ENCODE data around the gene DPP3. TPM values are rescaled to one million over a fixed set of nuclear protein-coding genes. Genes with fewer than 3 reads are reported as not detected.
"Not testable (repeated sequence)": the region's sequence is repeated elsewhere in the genome, so short reads cannot be mapped to it uniquely, and the experiment has no call there.

Gene DPP3, protein sequence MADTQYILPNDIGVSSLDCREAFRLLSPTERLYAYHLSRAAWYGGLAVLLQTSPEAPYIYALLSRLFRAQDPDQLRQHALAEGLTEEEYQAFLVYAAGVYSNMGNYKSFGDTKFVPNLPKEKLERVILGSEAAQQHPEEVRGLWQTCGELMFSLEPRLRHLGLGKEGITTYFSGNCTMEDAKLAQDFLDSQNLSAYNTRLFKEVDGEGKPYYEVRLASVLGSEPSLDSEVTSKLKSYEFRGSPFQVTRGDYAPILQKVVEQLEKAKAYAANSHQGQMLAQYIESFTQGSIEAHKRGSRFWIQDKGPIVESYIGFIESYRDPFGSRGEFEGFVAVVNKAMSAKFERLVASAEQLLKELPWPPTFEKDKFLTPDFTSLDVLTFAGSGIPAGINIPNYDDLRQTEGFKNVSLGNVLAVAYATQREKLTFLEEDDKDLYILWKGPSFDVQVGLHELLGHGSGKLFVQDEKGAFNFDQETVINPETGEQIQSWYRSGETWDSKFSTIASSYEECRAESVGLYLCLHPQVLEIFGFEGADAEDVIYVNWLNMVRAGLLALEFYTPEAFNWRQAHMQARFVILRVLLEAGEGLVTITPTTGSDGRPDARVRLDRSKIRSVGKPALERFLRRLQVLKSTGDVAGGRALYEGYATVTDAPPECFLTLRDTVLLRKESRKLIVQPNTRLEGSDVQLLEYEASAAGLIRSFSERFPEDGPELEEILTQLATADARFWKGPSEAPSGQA
- 49.5 and 85.2 TPM in 2 replicates for polyA plus RNA-seq (2011; rRNA removed)
- polyA minus RNA-seq (2011; rRNA and poly(A)+ RNA removed), result 41.9 and 55.1 TPM in 2 replicates

DNA sequence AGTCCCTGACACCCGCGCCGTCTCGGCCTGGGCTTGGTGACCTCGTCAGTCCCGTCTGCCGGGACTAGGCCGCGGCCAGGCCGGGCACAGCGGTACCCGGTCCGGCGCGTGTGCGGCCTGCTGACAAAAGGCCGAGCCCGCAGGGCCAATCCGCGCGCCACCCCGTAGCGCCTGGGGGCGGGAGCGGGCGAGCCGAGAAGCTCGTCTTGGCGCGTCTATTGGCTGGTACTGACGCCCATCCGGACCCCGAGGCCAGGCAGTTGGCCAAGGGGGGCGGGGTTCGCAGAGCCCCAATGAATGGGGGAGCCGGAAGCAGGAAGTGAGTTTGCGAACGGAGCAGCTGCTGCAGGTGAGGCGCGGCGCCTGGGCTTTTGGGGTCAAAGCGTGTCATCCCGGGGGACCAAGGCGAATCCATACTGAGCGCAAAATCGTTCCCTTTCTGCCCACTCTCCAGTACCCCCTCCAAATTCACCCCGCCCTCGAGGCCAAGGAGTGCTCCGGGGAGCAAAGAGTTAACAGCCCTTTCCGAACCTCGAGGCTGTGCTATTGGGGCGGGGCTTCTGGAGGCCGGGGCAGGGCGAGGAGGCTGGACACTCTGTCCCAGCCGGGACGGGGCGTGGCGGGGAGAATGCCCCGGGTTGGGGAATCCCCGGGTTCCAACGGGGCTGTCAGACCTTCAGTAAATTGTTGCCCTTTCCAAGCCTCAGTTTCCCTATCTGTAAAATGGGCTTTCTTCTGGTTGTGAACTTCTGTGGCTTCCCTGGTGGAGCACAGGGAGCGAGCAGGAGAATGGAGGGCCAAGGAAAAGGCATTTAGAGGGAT lies at the start of gene DPP3:
Gene DPP3, plus strand, starts transcription at position 318 of the 822 bp plus-strand sequence. CDS start 1,767 bp downstream, outside the sequence.
- POLR2A ChIA-PET, result interaction anchor here (0.6 to 0.7 kb wide), 2 partner anchors 14 to 59 kb away, joined by 3 to 7 read pairs; partner anchors contain the start of gene PELI3
- TF ChIP-seq, protein P1, sequence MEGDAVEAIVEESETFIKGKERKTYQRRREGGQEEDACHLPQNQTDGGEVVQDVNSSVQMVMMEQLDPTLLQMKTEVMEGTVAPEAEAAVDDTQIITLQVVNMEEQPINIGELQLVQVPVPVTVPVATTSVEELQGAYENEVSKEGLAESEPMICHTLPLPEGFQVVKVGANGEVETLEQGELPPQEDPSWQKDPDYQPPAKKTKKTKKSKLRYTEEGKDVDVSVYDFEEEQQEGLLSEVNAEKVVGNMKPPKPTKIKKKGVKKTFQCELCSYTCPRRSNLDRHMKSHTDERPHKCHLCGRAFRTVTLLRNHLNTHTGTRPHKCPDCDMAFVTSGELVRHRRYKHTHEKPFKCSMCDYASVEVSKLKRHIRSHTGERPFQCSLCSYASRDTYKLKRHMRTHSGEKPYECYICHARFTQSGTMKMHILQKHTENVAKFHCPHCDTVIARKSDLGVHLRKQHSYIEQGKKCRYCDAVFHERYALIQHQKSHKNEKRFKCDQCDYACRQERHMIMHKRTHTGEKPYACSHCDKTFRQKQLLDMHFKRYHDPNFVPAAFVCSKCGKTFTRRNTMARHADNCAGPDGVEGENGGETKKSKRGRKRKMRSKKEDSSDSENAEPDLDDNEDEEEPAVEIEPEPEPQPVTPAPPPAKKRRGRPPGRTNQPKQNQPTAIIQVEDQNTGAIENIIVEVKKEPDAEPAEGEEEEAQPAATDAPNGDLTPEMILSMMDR (IDR thresholded peaks at IDR 0.05; ENCODE audit: insufficient read depth, low read depth, low read length), result no peak

DNA sequence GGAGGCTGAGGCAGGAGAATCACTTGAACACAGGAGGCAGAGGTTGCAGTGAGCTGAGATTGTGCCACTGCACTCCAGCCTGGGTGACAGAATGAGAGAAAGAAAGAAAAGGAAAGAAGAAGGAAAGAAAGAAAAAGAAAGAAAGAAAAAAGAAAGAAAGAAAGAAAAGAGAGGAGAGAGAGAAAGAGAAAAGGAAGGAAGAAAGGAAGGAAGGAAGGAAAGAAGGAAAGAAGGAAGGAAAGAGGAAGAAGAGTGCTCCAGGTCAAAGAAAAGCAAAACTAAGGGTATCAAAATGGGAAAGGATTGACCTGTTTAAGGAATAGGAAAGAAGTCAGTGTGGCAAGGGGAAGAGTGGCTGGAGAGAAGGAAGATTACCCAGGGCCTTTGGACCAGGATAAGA lies 48.9 kb upstream of the DPP3 start:
- POLR2A ChIA-PET; H3K4me3 ChIP-seq (ENCODE audit: low read depth, low read length); DNase-seq (ENCODE audit: low read depth); H3K27me3 ChIP-seq (ENCODE audit: control insufficient read depth, insufficient read depth, low read length); H3K36me3 ChIP-seq (ENCODE audit: control insufficient read depth, insufficient read depth, low read length): not testable (repeated sequence)
- CTCF ChIA-PET, result interaction anchor here (0.7 to 22.5 kb wide), 8 partner anchors 8 to 246 kb away, joined by 3 to 400 read pairs (median 5); partner anchors contain the start of genes MRPL11, NPAS4 and RBM4B

More for the DNA sequence above, at the start of gene DPP3:
- Histone ChIP-seq H3K27me3 (ENCODE audit: control insufficient read depth, insufficient read depth, low read length) (no peaks in the 10 kb centered on the region), H3K36me3 (ENCODE audit: control insufficient read depth, insufficient read depth, low read length) (peaks cover 1% of the 10 kb centered on the region), H3K4me3 (ENCODE audit: low read depth, low read length) (peak within 1 kb of the TSS; percentile 69)
- DNase-seq (ENCODE audit: low read depth), result peak; percentile 77
- CTCF ChIA-PET, result interaction anchor here (0.6 to 2.8 kb wide), 8 partner anchors 10 to 198 kb away, joined by 3 to 18 read pairs (median 4); partner anchors contain the start of genes PELI3 and RBM4B

DNA sequence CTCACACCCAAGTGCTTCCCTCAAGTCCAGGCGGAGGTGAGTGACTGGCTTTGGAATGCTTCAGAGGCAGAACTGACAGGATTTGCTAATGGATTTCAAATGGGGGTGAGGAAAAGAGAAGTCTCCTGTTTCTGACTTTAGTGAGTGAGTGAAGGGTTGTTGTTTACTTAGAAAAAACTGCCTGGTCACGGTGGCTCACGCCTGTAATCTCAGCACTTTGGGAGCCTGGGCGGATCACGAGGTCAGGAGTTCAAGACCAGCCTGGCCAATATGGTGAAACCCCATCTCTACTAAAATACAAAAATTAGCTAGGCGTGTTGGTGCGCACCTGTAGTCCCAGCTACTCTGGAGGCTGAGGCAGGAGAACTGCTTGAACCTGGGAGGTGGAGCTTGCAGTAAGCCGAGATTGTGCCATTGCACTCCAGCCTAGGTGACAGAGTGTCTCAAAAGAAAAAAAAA lies 48.3 kb upstream of the DPP3 start:
- POLR2A ChIA-PET; H3K4me3 ChIP-seq (ENCODE audit: low read depth, low read length); H3K36me3 ChIP-seq (ENCODE audit: control insufficient read depth, insufficient read depth, low read length); H3K27me3 ChIP-seq (ENCODE audit: control insufficient read depth, insufficient read depth, low read length); DNase-seq (ENCODE audit: low read depth): not testable (repeated sequence)
- CTCF ChIA-PET, result interaction anchor here (0.9 to 22.5 kb wide), 3 partner anchors 14 to 34 kb away, joined by 3 to 400 read pairs (median 4); no protein-coding TSS in a partner anchor

DNA sequence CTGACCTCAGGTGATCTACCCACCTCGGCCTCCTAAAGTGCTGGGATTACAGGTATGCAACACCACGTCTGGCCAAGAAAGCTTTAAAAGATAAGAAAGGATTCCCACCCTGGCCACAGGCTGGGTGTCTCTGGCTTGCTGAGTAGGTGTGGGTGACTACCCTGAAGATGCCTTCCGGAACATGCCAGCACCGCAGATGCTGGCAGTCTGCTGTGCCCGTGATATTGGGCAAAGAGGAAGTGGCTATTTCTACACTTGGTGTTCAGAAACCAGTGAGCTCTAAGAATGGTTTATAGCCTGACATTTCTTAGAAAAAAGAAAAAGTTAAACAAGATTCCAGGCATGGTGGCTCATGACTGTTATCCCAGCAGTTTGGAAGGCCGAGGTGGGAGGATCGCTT lies 47.6 kb upstream of the DPP3 start:
- POLR2A ChIA-PET, result no interaction called here
- DNase-seq (ENCODE audit: low read depth), result no peak
- peaks cover 8% of the 10 kb centered on the region for H3K36me3 ChIP-seq (ENCODE audit: control insufficient read depth, insufficient read depth, low read length)
- H3K4me3 ChIP-seq (ENCODE audit: low read depth, low read length), result no peak overlapping the region
- CTCF ChIA-PET, result interaction anchor here (0.9 to 22.5 kb wide), 4 partner anchors 15 to 33 kb away, joined by 3 to 400 read pairs (median 4); no protein-coding TSS in a partner anchor
- TF ChIP-seq, protein P1 (IDR thresholded peaks at IDR 0.05; ENCODE audit: insufficient read depth, low read depth, low read length), result no peak
- no peaks in the 10 kb centered on the region for H3K27me3 ChIP-seq (ENCODE audit: control insufficient read depth, insufficient read depth, low read length)

DNA sequence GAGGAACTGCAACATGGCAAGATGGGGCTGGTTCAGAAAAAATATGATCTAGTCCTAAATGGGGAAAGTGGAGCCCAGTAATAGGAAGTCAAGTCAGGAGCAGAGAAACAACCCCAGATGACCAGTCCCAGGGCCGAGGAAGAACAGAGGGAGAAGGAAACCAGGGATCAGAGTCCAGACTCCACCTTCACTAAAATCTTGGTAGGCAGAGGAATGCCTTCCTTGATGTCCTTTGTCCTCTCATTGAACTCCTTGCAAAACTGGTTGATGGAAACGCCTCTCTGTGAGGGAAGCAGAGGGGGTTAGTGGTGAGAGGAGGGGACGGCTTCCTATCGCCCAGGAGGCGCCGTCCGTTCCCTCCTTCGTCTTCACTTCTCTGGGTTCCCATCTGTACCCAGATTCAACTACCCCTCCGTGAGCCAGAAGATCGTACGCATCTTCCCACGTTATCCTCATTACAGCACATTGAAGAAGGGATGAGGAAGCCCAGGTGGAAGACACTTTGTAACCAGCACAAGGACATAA lies 42.2 kb upstream of the DPP3 start:
- TF ChIP-seq, protein P1 (IDR thresholded peaks at IDR 0.05; ENCODE audit: insufficient read depth, low read depth, low read length), result no peak
- no peaks in the 10 kb centered on the region for H3K27me3 ChIP-seq (ENCODE audit: control insufficient read depth, insufficient read depth, low read length)
- peaks cover 8% of the 10 kb centered on the region for H3K36me3 ChIP-seq (ENCODE audit: control insufficient read depth, insufficient read depth, low read length)
- DNase-seq (ENCODE audit: low read depth), result no peak
- H3K4me3 ChIP-seq (ENCODE audit: low read depth, low read length), result peak overlapping the region; percentile 75
- CTCF ChIA-PET, result interaction anchor here (0.7 to 22.5 kb wide), 19 partner anchors 8 to 240 kb away, joined by 3 to 400 read pairs (median 5); partner anchors contain the start of genes BRMS1 and PELI3
- POLR2A ChIA-PET, result no interaction called here

Measured in BJ (cell line).